Measurements from ENCODE around the gene SMG5.
A peak's percentile ranks its signal among the peaks of the same experiment; 100 is the strongest.

SMG5 gene

DNA sequence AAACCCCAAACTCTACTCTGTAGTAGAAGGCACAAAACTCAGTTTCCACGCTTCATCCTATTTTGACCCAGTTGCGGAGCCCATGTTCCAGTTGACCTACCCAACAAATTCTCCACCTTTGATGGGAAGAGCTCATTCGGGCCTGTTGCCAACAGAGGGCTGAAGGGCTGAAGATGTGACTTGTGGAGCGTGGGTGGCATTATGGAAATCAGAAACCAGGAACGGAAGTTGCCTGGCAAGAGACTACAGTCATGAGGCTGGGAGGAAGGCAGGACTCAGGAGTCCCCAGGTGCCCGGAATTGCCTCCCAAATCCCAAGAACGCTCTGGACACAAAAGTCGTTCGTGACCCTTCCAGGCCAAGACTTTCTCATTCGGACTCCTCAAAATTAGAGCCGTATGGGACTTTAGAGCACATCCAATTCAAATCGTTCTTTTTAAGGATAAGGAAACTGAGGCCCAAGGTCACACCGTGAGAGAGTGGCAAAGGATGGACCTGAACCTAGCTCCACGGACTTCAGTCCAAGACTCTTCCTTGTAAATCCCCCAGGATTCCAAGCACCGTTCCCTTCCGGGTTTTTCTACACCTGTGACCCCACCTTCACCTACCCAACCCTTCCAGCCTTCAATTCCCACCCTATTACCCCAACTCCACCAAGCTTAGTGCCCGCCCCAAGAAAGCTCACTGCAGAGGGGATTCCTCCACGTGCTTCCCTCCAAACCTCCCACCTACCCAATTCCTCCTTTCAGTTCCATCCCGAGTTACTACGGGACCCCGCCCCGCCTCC, 739 bp downstream of the SMG5 start:
- peak in 1 of 2 donors; percentile 16 for DNase-seq

- DNase-seq: peak; percentile 28 to 52
Observed at GRCh38 chr1:156281281-156281680, 1.3 kb downstream of the SMG5 start.

DNA sequence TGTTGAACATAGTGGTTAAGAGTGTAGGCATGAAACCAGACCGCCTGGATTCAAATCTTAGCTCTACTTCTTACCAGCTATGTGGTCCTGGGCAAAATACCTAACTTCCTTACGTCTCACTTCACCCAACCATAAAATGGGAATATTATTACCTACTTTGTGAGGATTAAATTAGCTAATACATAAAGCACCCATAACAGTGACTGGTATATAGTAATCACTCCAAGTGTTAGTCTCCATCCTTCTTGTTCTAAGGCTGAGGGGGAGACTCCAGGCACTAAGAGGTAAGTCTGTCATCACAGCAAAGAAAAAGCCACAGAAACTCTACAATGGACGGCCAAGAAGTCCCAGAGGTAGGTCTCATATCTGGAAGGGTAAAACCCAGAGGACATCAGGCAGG, 2.8 kb downstream of the SMG5 start:
- no peak for DNase-seq

- no peak for DNase-seq
Observed at GRCh38 chr1:156276966-156277381, 5.7 kb downstream of the SMG5 start.

GRCh38 chr1:156276532-156276931, 6.1 kb downstream of the SMG5 start:
- DNase-seq: no peak

DNA sequence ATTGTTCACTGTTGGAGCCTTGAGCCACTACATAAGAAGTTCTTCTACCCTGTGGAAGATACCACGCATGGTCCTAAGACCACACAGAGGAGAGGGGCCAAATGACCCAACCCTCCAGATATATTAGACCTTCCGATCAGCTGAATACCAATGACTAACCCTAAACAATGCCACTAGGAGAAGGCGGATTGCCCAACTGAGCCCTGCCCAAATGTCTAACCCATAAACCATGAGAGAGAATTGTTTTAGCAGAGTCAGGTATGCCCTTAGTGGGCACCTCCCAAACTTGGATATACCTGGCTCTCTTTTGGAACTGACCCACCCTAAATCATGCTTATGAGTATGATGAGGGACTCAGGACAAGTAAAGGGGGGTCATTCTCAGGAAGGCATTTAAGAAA, 12.3 kb downstream of the SMG5 start:
- no peak for DNase-seq

DNA sequence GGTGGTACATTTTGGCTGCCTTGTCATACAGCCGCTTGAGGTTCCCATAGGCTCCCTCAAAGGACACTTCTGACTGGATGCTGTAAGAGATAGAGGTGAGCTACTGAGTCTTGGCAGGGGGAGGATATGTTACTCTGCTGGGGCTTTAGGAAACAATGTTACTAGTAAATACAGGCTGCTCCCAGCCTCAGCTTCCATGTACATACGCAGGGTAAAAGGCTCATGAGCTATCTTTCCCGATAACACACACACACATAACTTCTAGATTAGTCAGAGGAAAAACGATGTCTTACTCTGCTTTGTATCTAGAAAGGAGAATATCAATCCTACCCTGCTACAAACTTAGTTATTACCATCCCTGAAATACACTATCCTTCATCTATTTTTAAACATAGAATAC, 14.3 kb downstream of the SMG5 start:
- no peak for DNase-seq

GRCh38 chr1:156266051-156266450, 16.6 kb downstream of the SMG5 start:
- no peak for DNase-seq

- DNase-seq: no peak
Observed at GRCh38 chr1:156263288-156263655, 19.4 kb downstream of the SMG5 start.

DNA sequence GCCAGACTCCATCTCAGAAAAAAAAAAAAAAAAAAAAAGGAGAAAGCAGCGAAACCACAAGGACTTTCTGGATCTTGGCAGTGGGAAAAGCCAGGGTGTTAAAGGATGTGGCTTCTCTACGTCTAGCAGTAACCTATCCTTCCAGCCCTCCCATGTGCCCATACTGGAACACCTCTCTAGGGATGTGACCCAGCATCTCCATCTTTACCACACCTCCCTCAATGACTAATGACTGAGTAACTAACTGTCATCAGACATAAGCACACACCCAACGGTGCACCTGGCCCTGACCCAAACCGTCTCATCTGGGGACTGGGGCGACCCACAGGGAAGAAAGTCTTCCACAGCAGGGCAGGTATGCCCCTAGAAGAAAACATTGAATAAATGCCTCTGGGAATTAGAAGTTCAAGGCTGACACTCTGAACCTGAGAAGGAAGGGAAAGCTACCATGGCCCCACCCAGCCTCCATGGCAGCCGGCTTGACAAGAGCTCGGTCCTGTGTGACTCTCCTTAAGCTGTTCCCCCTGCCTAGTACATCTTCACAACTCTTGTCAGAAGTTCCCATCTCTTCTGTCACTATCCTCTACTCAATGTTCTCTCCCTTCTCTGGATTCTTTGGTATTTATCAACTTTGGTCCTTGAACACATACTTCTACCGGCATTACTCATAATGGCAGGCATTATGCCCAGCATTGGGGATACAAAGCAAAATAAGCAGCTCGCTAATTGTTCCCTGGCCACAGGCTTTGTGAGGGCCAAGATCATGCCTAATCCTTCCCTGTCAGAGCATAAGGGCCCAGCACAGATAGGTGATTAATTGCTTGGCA, 20.0 kb downstream of the SMG5 start:
- DNase-seq: no peak

GRCh38 chr1:156260896-156261295, 21.7 kb downstream of the SMG5 start:
- DNase-seq: no peak

DNA sequence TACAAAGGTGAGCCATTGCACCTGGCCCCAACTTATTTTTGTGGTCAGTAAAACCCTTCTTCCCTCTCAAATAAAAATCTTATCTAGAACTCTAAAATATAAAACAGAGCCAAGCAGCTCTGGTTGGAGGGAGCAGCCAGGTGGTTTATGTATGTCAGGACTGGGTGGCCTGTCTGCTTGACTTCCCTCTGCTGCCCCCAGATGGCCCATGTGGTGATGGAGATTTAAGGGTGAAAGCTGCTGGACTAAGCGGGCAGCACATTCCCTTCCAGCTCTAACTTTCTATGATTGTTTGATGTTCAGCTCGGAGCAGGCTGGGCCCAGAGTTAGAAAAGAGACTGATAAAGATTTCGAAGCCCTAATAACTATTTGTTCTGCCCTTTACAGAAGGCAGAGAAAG, 22.8 kb downstream of the SMG5 start:
- no peak for DNase-seq

GRCh38 chr1:156258859-156259258, 23.8 kb downstream of the SMG5 start:
- no peak for DNase-seq

- no peak for DNase-seq
Observed at GRCh38 chr1:156257711-156258110, 24.9 kb downstream of the SMG5 start.

DNA sequence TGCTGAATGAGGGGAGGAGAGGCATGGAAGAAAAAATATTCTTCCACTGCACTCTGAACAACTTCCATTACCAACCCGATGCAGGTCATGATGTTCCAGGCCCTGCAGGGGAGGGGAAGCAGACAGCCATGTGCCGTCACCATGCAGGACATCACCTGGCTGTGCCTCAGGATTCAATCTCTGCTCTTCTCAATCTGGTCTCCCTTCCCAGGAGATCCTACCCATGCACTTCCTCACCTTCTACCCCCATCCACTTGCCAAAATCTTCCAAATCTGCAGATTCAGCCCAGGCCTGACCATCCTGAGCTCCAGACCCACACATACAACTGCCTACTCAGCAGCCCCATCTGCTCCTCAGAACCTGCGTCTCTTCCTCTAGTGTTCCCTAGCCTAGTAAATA, 29.0 kb downstream of the SMG5 start:
- no peak for DNase-seq

GRCh38 chr1:156251527-156251926, 31.1 kb downstream of the SMG5 start:
- DNase-seq: no peak

DNA sequence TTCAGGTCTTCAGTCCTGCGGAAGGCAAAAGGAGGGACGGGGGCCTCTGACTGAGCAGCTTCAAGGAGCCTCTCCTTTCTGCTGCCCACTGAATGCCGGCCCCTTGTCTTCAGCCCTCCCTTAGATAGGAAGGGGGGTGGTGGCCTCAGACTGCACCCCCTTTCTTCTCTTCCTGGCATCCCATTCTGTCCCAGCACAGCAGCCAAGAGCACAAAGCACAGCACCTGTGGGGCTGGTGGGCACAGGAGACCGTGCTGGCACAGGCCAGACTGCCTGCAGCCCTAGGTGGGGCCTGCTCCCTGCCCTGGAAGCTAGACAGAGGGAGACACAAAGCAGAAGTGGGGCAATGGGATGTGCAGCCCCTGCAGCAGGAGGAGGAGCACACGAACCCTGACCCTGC, 33.0 kb downstream of the SMG5 start:
- no peak for DNase-seq

DNA sequence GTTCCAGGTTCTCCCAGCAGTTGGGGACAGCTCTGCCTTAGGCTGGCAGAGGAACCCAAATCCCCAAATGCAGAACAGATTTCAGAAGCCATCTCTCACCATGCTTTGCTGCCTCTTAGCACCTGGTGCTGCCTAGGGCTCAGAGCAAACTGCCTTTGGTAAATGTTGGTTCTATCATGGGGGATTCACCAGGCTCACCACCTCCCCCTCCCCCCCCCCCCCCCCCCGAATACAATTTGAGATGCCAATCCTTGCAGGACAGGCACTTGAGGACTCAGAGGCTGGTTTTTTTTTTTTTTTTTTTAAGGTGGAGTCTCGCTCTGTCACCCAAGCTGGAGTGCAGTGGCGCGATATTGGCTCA, 34.3 kb downstream of the SMG5 start:
- no peak for DNase-seq

DNA sequence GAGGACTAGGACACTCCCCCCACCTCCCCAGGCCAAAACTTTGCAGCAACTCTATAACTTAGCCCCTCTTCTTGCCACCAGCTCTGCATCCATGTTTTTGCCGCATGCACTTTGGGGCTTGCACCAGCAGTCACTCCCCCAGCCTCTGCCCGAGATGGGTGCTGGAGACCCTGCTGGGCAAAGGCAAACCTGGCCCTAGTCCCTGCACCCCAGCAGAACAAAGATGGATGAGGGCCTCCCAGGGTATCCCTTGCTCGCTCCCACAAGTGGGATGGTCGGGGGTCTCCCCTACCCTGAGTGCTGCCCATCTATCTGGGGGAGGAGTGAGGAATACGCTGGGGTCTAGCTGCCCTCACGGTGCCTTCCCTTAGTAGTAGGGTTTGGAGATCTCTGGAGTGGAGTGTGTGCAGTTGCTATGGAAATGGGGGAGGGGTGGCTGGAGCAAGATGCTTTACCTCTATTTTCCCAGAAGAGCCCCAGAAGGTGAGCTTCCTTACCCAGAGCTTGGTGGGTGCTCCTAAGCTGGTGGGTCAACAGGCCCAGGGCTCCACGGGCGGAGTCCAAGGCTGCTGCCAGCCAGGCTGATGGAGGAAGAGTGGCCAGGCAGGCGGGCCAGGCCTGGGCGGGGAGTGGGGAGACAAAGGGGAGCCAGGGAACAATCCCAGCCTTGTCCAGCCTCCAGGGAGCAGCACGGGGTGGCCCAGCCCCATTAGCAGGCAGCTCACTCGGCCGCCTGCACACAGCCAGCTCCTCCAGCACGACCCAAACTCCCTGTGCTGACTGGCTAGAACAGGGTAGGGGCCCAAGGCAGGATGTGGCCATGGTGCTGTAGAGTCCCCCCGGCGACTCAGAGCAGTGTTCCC, 34.9 kb downstream of the SMG5 start, which contains the start of gene PAQR6:
PAQR6 (minus strand) TSS at position 597 of the 863 bp plus-strand sequence. CDS start 1,325 bp downstream, outside the sequence.
- no peak for DNase-seq

- no peak for DNase-seq
Observed at GRCh38 chr1:156246781-156247459, 35.7 kb downstream of the SMG5 start.

DNA sequence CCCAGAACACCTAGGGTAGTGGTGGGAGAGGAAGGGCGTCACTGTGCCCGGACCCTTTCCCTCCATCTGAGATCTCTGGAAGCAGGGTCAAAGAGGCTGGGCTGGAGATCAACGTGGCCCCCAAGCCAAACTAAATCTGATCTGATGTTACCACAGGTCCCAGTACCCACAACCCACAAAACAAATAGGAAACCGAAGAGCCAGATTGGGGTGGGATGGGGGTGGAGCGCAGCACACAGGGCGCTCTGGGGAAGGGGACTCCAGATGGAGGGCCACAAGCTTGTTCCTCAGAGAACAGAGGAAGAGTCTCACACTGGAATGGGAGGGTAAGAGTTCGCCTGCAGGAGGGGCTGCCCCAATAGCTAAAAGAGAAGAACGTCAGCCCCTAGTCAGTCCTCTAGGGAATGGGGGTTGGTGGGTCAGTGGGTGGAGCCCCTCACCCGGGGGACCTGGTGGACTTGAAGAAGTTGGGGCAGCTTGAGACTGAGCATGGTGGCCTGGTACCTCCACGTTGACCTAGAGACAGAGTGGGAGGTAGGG, 36.3 kb downstream of the SMG5 start:
- no peak for DNase-seq

DNA sequence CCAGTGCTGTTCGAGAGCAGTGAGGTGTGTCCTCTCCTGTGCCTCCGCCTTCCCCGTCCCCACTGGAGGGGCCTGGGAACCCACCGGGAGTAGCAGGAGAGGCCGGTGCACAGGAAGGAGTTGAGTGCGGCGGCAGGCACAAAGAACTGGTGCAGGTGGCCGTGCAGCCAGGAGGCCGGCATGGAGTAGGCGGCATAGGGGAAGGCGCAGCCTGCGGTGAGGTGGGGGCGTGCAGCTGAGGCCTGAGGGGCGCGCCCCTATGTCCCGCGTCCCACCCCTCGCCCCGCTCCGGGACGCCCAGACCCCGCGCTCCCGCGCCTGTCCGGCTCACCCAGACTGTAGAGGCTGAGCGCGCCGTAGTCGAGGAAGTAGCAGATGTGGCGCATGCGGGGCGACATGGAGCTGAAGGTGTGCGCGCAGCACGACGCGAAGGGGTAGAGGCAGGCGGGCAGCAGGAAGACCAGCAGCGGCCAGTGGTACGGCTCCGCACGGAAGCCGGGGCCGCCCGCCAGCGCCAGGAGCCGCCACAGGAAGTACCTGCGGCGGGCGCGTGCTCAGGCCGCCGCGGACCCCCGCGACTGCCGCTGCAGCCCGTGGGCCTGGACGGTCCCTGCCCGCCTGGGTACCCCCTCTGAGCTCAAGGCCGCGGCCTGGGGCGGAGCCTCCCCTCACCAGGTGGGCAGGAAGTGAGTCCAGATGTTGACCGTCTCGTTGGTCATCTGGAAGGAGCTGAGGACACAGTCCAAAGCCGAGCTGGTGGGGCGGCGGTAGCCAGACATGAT, 37.0 kb downstream of the SMG5 start:
- no peak for DNase-seq
